Anterior cingulate cortex (tissue), 58 donors: Measurements from ENCODE around the gene DBNDD2.

Experiments
- DNase-seq, 58 donors: peaks; one replicate each; lab custom pipeline; 2025; lab: John Stamatoyannopoulos, UW

The DBNDD2 gene

DNA sequence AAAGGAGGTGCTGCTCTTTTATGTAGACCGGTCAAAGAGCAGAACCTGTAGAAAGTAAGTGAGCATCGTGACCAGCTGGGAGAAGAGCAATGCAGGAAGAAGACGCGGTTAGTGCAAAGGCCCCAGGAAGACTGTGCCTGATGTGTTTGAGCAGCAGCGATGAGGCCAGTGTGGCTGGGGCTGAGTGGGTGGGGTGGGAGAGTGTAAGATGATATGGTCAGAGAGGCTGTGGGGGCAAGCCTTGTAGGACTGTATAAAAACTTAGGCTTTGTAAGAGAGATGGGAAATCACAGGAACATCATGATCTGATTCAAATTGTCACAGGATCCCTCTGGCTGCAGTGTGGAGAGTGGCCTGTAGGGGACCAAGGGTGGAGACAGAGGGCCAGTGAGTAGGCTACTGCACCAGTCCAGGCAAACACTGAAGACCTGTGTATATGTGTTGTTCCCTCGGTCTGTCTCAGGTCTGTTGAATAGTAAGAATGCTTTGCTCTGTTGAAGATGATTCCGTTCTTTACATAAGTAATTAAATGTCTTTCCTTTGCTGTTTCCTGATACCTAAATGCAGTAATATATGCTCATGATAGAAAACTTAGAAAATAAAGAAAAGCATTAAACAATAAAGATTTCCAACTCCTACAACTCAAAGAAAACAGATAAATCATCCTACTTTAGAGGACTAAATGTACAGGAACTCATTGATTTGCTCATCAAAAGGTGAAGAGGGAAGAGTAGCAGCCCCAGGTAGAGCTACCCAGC, 37.9 kb downstream of the DBNDD2 start:
- DNase-seq: no peak

DNA sequence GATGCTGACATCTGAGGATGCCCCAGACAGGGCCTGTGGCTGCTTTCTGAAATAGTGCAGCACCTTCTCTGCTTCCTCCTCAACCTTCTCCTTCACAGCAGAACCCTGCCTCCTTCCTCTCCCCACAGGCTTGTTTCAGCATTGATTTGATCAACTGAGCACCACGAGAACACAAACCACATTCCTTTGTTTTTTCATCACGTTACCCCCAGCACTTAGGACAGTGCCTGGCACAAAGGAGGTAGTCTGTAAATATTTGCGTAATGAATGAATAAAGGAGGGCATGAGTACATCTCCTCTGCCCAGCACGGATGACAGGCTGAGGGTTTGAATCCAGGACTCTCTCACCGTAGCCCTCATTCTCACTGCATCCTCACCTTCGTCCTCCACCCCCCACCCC, 40.2 kb downstream of the DBNDD2 start:
- no peak for DNase-seq

DNA sequence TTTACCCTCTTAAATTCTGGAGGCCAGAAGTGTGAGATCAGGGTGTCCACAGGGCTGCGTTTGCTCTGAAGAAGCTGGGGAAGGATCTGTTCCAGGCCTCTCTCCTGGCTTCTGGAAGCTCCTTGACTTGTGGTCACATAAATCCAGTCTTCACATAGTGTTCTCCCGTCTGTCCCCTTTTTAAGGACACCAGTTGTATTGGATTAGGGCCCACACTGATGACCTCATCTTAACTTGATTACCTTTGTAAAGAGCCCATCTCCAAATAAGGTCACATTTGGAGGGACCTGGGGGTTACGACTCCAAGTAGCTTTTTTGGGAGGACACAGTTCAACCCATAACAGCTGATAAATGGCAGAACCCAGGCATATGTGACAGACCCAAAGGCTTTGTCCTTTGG, 41.4 kb downstream of the DBNDD2 start:
- no peak for DNase-seq

DNA sequence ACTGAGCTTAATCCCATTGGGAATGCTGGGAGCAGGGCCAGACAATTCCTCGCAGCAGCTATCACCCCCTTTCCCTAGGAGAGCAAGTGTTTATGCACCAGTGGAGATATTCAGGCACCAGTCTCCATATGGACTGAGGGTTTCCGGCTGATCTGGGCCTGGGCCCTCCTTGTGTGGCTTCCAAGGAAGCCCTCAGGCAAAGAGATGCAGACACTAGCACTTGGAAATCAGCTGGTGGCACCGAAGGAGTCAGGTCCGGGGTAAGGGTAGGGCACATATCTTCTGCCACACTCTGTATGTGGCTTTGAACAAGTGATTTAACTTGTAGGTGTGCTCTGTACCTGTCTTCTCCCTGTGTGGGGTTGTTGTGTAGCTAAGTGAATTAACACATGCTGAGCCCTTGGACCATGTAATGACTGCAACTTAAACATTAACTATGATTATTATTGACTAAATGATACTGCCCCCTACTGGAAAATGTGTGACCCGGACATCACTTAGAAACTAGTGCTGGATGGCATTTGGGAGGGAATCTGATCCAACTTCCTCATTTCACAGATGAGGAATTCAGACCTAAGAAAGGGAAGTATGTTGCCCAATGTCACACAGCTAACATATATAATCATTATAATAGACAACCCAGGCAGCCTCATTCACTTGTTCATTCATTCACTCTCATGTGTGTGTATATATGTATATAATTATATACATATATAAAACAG, 42.2 kb downstream of the DBNDD2 start:
- DNase-seq: peak in 1 of 58 donors; percentile 32

DNA sequence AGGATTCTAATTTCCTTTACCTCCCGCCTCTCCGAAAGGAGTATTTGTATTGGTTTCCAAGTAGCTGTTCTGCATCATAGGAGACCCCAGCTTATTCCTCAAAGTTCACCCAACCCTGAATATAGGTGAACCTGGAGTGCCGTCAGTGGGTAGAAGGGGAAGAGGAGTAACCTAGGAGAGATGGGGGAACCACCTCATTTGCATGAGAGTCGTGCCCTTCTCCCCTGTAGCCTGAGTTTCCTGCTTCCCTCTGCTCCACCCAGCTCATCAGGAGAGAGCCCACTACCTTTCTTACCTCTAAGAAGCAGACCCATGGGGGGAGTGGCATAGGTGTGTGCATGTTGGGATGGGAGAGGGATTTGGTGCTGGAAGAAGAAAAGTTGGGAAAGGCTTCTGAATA, 44.1 kb downstream of the DBNDD2 start:
- no peak for DNase-seq

DNA sequence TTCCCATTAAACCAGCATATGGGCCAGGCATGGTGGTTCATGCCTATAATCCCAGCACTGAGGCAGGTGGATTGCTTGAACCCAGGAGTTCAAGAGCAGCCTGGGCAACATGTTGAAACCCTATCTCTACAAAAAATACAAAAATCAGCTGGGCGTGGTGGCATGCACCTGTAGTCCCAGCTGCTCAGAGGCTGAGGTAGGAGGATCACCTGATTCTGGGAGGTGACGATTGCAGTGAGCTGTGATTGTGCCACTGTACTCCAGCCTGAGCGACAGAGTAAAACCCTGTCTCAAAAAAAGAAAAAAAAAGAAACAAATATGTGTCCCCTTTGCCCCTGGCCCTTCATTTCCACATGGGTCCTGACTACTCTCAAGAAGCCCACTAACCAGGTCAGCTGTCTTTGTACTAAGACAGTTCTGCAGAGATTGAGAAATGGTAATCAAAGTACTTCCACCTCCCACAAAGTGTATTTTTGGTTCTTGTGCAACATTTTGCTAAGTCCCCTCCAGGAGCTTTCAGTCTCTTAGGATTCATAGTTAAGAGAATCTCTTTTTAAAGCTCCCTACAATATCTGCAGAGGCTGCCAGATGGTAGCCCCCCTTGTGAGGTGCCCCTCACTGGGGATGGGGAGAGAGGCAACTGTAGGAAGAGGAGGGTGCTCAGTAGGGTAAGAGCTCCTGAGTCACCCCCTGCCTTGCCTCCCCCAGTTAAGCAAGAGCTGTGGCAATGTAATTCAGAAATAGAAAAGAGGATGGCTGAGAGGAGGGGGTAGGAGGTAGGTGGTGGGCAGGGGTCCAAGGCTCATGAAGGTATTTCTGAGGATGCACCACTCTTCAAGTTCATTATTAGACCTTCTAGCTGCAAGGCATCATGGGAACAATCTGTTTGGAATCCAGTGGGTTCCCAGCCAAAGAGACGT, 44.9 kb downstream of the DBNDD2 start:
- peak in 2 of 58 donors; percentile 7 to 21 for DNase-seq

DNA sequence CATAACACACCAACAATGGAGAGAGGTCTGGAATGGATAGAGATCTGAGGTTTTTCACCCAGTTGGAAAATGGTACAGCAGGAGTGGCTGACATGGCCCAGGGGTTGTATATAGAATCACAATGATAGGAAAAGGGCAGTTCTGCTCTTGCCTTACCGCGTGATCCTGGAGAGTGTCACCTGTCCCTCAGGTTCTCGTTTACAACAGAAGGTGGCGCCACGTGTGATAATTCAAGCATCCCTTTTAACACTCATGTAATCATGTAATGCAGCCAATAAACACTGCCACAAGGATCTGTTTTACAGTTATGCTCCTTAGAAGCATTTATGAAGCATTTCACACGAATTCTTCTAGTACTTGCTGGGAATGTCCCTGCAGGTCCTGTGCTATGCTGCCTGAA, 48.5 kb downstream of the DBNDD2 start:
- no peak for DNase-seq

DNA sequence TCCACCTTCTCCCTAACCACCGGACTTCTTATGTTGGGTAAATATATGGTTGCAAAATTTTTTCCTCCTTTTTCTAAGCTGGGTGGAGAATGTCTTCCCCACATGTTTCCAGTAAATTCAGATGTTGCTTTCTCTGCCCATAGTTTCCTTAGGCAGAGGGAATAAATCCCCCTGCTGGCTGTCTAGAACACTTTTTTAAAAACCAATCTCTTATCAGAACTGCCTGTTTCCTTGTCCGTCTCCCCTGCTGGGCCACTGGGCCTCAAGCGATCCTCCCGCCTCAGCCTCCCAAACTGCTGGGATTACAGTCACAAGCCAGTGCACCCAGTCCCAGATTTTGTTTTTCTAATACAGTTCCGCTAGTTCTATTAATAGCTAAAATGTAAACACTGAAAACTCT, 51.5 kb downstream of the DBNDD2 start:
- DNase-seq: no peak
